DOHH2 (cell line): ENCODE data around the gene SCYGR2.

Source experiments
- H3F3A ChIP-seq: fragments of 200-600 bp; sonication (generic), shearing (Covaris generic); 2 replicates; pipeline ENCODE4 v1.6.0; 2016; ENCODE audit warnings: antibody characterized with exemption, mild to moderate bottlenecking; ENCODE audit not compliant: control insufficient read depth, insufficient read depth
- H3K27ac ChIP-seq: fragments of 200-600 bp; sonication (generic); 2 replicates; pipeline ENCODE4 v1.5.1; 2014; ENCODE audit warnings: low read depth, mild to moderate bottlenecking, low read length, moderate library complexity
- H3K27me3 ChIP-seq: fragments of 200-600 bp; sonication (generic); 2 replicates; pipeline ENCODE4 v1.6.1; 2014; ENCODE audit warnings: mild to moderate bottlenecking, low read length, mixed read lengths; ENCODE audit not compliant: control insufficient read depth
- H3K36me3 ChIP-seq: fragments of 200-600 bp; sonication (generic); 2 replicates; pipeline ENCODE4 v1.6.1; 2014; ENCODE audit warnings: mild to moderate bottlenecking, low read length, moderate library complexity, mixed read lengths; ENCODE audit not compliant: control insufficient read depth
- H3K4me1 ChIP-seq: fragments of 200-600 bp; sonication (generic); 2 replicates; pipeline ENCODE4 v1.6.1; 2014; ENCODE audit warnings: mild to moderate bottlenecking, low read length, mixed read lengths; ENCODE audit not compliant: control insufficient read depth
- H3K4me2 ChIP-seq: fragments of 200-600 bp; sonication (generic); 2 replicates; pipeline ENCODE4 v1.6.0; 2014; ENCODE audit warnings: mild to moderate bottlenecking, low read length, moderate library complexity
- H3K4me3 ChIP-seq: fragments of 200-600 bp; sonication (generic); 2 replicates; pipeline ENCODE4 v1.5.1; 2014; ENCODE audit warnings: mild to moderate bottlenecking, low read length, mixed read lengths
- H3K79me2 ChIP-seq: fragments of 200-600 bp; sonication (generic); 2 replicates; pipeline ENCODE4 v1.6.1; 2014; ENCODE audit warnings: mild to moderate bottlenecking, low read length, mixed read lengths; ENCODE audit not compliant: control insufficient read depth
- H3K9me2 ChIP-seq: fragments of 200-600 bp; sonication (generic); replicated peaks from 2 replicates; pipeline ENCODE4 v1.6.1; 2014; ENCODE audit warnings: mild to moderate bottlenecking, low read length, mixed read lengths; ENCODE audit not compliant: control insufficient read depth
- H3K9me3 ChIP-seq: fragments of 200-600 bp; sonication (generic); 2 replicates; pipeline ENCODE4 v1.6.1; 2014; ENCODE audit warnings: antibody characterized with exemption, low read length, mixed read lengths; ENCODE audit not compliant: control insufficient read depth, insufficient read depth
- H4K20me1 ChIP-seq: fragments of 200-600 bp; sonication (generic); 2 replicates; pipeline ENCODE4 v1.6.0; 2014; ENCODE audit warnings: low read depth, mild to moderate bottlenecking, antibody characterized with exemption, low read length, moderate library complexity; ENCODE audit not compliant: control insufficient read depth, insufficient read depth
- CTCF ChIP-seq: fragments of 200-600 bp; sonication (generic); IDR thresholded peaks from one replicate; pipeline ENCODE4 v1.5.1; 2014; ENCODE audit warnings: antibody characterized with exemption, mild to moderate bottlenecking, low read depth, low read length; ENCODE audit not compliant: poor library complexity, severe bottlenecking
- EZH2phosphoT487 ChIP-seq: fragments of 200-600 bp; sonication (generic); IDR thresholded peaks from 2 replicates; pipeline ENCODE4 v1.6.1; 2017; ENCODE audit warnings: borderline replicate concordance, mild to moderate bottlenecking, antibody characterized with exemption, low read length, moderate library complexity, mixed read lengths

The SCYGR2 gene

GRCh38 chr2:227566012-227566411 lies 32.7 kb upstream of the SCYGR2 start:
- Histone ChIP-seq H3K4me3 (no peak overlapping the region), H3K36me3 (no peaks in the 10 kb centered on the region), H3K27me3 (no peaks in the 10 kb centered on the region), H3K9me3 (no peaks in the 10 kb centered on the region), H3K9me2 (no peaks in the 10 kb centered on the region), H3F3A (no peaks in the 10 kb centered on the region), H3K27ac (no peak overlapping the region), H4K20me1 (no peaks in the 10 kb centered on the region), H3K79me2 (no peaks in the 10 kb centered on the region), H3K4me1 (no peaks in the 10 kb centered on the region), H3K4me2 (no peak overlapping the region)
- TF ChIP-seq CTCF (no peak), EZH2phosphoT487 (no peak)

GRCh38 chr2:227568852-227569169 lies 29.9 kb upstream of the SCYGR2 start:
- no peaks in the 10 kb centered on the region for H3K9me2 ChIP-seq
- no peaks in the 10 kb centered on the region for H3K9me3 ChIP-seq
- no peak overlapping the region for H3K27ac ChIP-seq
- H3K4me1 ChIP-seq = no peaks in the 10 kb centered on the region
- H3K79me2 ChIP-seq = no peaks in the 10 kb centered on the region
- TF ChIP-seq CTCF = no peak
- no peaks in the 10 kb centered on the region for H3K36me3 ChIP-seq
- H3F3A ChIP-seq = no peaks in the 10 kb centered on the region
- H4K20me1 ChIP-seq = no peaks in the 10 kb centered on the region
- H3K27me3 ChIP-seq = no peaks in the 10 kb centered on the region
- H3K4me2 ChIP-seq = no peak overlapping the region
- H3K4me3 ChIP-seq = no peak overlapping the region

GRCh38 chr2:227570615-227571014 lies 28.1 kb upstream of the SCYGR2 start:
- H3K79me2 ChIP-seq = no peaks in the 10 kb centered on the region
- TF ChIP-seq CTCF = no peak
- no peaks in the 10 kb centered on the region for H3F3A ChIP-seq
- H4K20me1 ChIP-seq = no peaks in the 10 kb centered on the region
- no peaks in the 10 kb centered on the region for H3K36me3 ChIP-seq
- H3K27ac ChIP-seq = no peak overlapping the region
- no peaks in the 10 kb centered on the region for H3K27me3 ChIP-seq
- H3K9me2 ChIP-seq = no peaks in the 10 kb centered on the region
- no peak overlapping the region for H3K4me2 ChIP-seq
- no peaks in the 10 kb centered on the region for H3K4me1 ChIP-seq
- H3K9me3 ChIP-seq = no peaks in the 10 kb centered on the region
- H3K4me3 ChIP-seq = no peak overlapping the region

- H3K4me3 ChIP-seq = no peak overlapping the region
- no peak for TF ChIP-seq CTCF
- TF ChIP-seq EZH2phosphoT487 = no peak
These were observed 22.6 kb upstream of the SCYGR2 start for GRCh38 chr2:227576110-227576509.

More at GRCh38 chr2:227576110-227576509, 22.6 kb upstream of the SCYGR2 start:
- Histone ChIP-seq H3K79me2 (no peaks in the 10 kb centered on the region), H3F3A (no peaks in the 10 kb centered on the region), H3K27ac (no peak overlapping the region), H3K9me3 (no peaks in the 10 kb centered on the region), H3K27me3 (peaks cover 5% of the 10 kb centered on the region; the same call in 1 of the 2 replicates), H3K9me2 (no peaks in the 10 kb centered on the region), H3K4me2 (no peak overlapping the region), H3K4me1 (no peaks in the 10 kb centered on the region), H3K36me3 (no peaks in the 10 kb centered on the region), H4K20me1 (no peaks in the 10 kb centered on the region)
